Activated T-cell treated with anti-CD3 and anti-CD28 coated beads, Interleukin-2, amount 50 U/mL, for 4 hours (primary cell): ENCODE results near the gene AP5B1. TPM values are rescaled to one million over a fixed set of nuclear protein-coding genes. Genes with fewer than 3 reads are reported as not detected.

Experiments
- ATAC-seq, 2 donors: fragments of 200-7000 bp; cut with Tn5 transposase; one replicate each; pipeline ENCODE4 v1.10.0; 2021
- DNase-seq: peaks from one replicate; pipeline ENCODE4 v3.0.0-alpha.2; 2020
- H3K27me3 Mint-ChIP-seq: one replicate; pipeline ENCODE4 v1.8.0; 2021; ENCODE audit warnings: low read depth, mixed read lengths
- H3K36me3 Mint-ChIP-seq: one replicate; pipeline ENCODE4 v1.8.0; 2022; ENCODE audit warnings: mixed read lengths; ENCODE audit not compliant: insufficient read depth
- H3K4me1 Mint-ChIP-seq: one replicate; pipeline ENCODE4 v1.8.0; 2021; ENCODE audit warnings: low read depth, mixed read lengths
- H3K4me3 Mint-ChIP-seq: one replicate; pipeline ENCODE4 v1.8.0; 2021; ENCODE audit warnings: mild to moderate bottlenecking, moderate library complexity, mixed read lengths
- H3K9me3 Mint-ChIP-seq: one replicate; pipeline ENCODE4 v1.8.0; 2021; ENCODE audit warnings: mixed read lengths
- total RNA-seq, 3 donors: library from RNA; stranded (reverse); gene quantifications; one replicate each; pipeline ENCODE4 v1.2.1, GENCODE V29; 2021

AP5B1 gene
- total RNA-seq, 3 donors from 2014 or later, result 17.3 to 19.4 (median 17.4) TPM

DNA sequence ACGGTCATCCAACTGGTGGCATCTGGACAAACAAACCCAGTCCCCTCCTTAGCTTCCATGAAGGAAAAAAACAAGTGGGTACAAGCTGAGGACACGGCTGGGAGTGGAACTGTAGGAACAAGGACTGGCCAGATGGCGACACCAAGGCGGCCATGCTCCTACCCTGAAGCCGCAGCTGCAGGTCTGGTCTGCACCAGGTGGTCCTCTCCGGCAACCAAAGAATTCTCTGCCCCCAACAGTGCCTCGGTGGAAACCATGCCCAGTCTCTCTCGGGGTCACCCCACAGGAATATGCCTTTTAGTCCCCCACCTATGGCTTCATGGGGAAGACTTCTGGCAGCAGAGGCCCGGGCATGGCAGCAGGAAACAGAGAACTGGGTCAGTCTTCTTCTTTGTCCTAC is 28.7 kb upstream of the AP5B1 start:
- H3K27me3 Mint-ChIP-seq, result peaks cover 6% of the 10 kb centered on the region
- H3K36me3 Mint-ChIP-seq, result no peaks in the 10 kb centered on the region
- H3K4me3 Mint-ChIP-seq, result no peak overlapping the region
- no peaks in the 10 kb centered on the region for H3K4me1 Mint-ChIP-seq
- no peaks in the 10 kb centered on the region for H3K9me3 Mint-ChIP-seq
- DNase-seq (no peak), ATAC-seq (no peak)

DNA sequence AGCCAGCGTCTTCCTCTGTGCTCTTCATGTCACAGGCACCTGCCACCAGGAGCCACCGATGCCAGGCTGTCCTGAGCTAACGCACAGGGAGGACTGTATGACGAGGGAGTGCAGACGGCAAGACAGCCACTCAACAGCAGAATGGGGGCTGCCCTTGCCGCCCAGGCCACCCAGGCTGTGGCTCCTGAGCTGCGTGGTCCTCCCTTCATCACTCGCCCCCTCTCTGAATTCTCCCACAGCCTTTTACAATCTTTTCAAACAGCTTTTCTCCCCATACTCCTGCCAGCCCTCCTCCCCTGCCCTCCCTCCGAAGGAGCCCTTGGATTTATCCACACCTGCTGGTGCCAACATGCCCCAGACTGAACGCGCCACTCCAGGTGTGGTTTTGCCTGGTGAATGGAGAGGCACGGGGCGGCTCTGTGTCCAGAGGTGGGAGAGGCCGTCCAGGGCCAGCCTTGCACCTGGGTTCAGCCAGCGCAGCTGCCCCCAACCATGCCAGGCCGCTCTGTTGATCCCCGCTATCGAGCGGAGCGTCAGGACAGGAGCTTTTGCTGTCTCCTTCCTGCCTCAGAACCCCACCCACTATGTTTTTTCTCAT is 28.1 kb upstream of the AP5B1 start:
- no peaks in the 10 kb centered on the region for H3K9me3 Mint-ChIP-seq
- no peaks in the 10 kb centered on the region for H3K4me1 Mint-ChIP-seq
- no peak overlapping the region for H3K4me3 Mint-ChIP-seq
- no peaks in the 10 kb centered on the region for H3K36me3 Mint-ChIP-seq
- peaks cover 11% of the 10 kb centered on the region for H3K27me3 Mint-ChIP-seq
- DNase-seq, result no peak
- no peak for ATAC-seq

GRCh38 chr11:65806979-65807378 is 26.2 kb upstream of the AP5B1 start:
- H3K27me3 Mint-ChIP-seq, result peaks cover 23% of the 10 kb centered on the region
- H3K9me3 Mint-ChIP-seq, result no peaks in the 10 kb centered on the region
- H3K4me3 Mint-ChIP-seq, result no peak overlapping the region

DNA sequence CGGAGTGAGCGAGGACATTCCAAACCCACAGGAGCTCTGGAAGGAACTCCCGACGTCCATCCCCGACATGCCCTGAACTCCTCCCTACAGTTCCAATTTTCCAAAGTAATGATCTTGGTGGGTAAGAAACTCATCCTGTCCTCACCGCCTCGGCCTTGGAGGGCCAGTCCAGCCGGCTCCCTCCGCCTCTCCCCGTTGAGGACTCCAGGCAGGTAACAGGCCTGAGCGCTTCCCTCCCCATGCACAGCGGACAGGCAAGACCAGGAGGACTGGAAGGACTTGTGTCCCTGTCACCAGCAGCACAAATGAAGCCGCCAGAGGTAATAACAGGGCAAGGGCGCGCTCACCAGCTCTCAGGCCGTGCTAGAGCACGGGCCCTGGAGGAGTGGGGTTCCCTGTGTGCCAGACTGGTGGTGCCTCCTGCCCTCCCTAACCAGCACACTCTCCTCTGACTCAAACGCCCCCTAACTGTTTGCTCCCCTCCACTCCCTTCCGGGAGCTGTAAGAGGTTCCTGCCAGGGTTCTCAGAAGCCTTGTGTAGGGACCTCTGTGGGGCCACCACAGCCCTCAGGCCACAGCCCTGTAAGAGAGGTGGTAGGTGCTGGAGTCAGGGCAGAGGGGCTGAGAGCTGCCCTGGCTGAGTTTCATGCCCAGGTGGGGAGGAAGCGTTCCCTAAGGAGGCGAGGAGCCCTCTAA is 23.2 kb upstream of the AP5B1 start:
- no peaks in the 10 kb centered on the region for H3K36me3 Mint-ChIP-seq
- ATAC-seq (no peak), DNase-seq (no peak)
- H3K9me3 Mint-ChIP-seq, result no peaks in the 10 kb centered on the region
- H3K4me3 Mint-ChIP-seq, result no peak overlapping the region
- peaks cover 38% of the 10 kb centered on the region for H3K27me3 Mint-ChIP-seq
- H3K4me1 Mint-ChIP-seq, result peaks cover under 1% of the 10 kb centered on the region

More at GRCh38 chr11:65806979-65807378, 26.2 kb upstream of the AP5B1 start:
- no peaks in the 10 kb centered on the region for H3K4me1 Mint-ChIP-seq
- no peak for DNase-seq
- H3K36me3 Mint-ChIP-seq, result no peaks in the 10 kb centered on the region
- no peak for ATAC-seq

- Mint-ChIP-seq H3K4me3 (no peak overlapping the region), H3K27me3 (peaks cover 47% of the 10 kb centered on the region), H3K4me1 (peaks cover 1% of the 10 kb centered on the region), H3K36me3 (no peaks in the 10 kb centered on the region), H3K9me3 (no peaks in the 10 kb centered on the region)
- DNase-seq (no peak), ATAC-seq (no peak)
These were observed 22.1 kb upstream of the AP5B1 start for GRCh38 chr11:65802841-65803240.

DNA sequence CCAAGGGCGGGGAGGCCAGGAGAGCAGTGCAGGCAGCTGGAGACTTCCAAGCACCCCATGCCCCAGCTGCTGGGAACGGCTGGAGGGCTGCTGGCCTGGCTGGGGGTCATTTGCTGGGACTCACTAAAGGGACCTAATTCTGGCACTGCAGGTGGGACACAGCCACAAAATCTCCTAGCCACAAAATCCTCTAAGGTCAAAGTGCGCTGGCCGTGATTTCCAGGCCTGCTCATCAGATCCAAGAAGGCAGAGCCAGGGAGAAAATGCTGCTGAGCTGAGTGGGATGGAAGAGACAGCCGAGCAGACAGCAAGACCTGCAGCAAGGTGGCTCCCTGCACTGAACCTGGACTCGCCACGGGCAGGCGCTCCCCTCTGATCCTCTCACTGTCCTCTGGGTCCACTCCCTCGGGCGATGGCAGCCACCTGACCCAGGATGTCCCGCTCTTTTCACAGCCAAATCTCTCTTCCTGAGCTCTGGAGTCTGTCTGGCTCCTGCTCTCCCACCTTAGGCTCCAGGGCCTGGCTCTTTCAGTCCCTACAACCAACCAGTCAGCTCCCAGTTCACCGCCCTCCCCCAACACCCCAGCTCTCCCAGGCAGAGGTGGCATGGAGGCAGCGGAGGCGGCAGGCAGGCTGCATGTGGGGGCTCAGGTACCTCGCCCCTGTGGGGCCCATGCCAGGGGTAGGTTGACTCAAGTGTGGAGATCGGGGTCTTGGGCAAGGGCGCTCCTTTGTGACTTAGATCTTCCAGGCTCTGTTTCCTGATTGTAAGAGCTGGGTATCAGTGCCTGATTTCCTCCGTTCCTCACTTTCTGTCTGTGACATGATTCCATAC is 20.6 kb upstream of the AP5B1 start:
- no peaks in the 10 kb centered on the region for H3K36me3 Mint-ChIP-seq
- no peaks in the 10 kb centered on the region for H3K9me3 Mint-ChIP-seq
- H3K4me1 Mint-ChIP-seq, result peaks cover 1% of the 10 kb centered on the region
- peaks cover 48% of the 10 kb centered on the region for H3K27me3 Mint-ChIP-seq
- ATAC-seq (no peak), DNase-seq (no peak)
- no peak overlapping the region for H3K4me3 Mint-ChIP-seq

- DNase-seq (no peak), ATAC-seq (no peak)
- peaks cover 1% of the 10 kb centered on the region for H3K4me1 Mint-ChIP-seq
These were observed 18.1 kb upstream of the AP5B1 start for GRCh38 chr11:65798882-65799281.

DNA sequence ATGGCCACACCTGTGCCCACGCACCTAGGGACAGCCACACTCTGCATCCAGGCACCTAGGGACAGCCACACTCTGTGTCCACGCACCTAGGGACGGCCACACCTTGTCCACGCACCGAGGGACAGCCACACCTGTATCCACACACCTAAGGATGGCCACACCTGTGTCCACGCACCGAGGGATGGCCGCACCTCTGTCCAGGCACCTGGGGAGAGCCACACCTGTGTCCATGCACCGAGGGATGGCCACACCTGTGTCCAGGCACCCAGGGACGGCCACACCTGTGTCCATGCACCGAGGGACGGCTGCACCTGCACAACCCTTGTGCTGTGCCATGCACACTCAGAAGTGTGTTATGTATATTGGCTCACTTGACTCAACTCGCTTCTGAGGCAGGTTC is 16.9 kb upstream of the AP5B1 start:
- no peak for ATAC-seq
- Mint-ChIP-seq H3K4me3 (no peak overlapping the region), H3K27me3 (peaks cover 36% of the 10 kb centered on the region), H3K36me3 (no peaks in the 10 kb centered on the region), H3K9me3 (no peaks in the 10 kb centered on the region), H3K4me1 (peaks cover 3% of the 10 kb centered on the region)
- no peak for DNase-seq

More at GRCh38 chr11:65798882-65799281, 18.1 kb upstream of the AP5B1 start:
- Mint-ChIP-seq H3K27me3 (peaks cover 46% of the 10 kb centered on the region), H3K9me3 (no peaks in the 10 kb centered on the region), H3K36me3 (no peaks in the 10 kb centered on the region), H3K4me3 (no peak overlapping the region)

DNA sequence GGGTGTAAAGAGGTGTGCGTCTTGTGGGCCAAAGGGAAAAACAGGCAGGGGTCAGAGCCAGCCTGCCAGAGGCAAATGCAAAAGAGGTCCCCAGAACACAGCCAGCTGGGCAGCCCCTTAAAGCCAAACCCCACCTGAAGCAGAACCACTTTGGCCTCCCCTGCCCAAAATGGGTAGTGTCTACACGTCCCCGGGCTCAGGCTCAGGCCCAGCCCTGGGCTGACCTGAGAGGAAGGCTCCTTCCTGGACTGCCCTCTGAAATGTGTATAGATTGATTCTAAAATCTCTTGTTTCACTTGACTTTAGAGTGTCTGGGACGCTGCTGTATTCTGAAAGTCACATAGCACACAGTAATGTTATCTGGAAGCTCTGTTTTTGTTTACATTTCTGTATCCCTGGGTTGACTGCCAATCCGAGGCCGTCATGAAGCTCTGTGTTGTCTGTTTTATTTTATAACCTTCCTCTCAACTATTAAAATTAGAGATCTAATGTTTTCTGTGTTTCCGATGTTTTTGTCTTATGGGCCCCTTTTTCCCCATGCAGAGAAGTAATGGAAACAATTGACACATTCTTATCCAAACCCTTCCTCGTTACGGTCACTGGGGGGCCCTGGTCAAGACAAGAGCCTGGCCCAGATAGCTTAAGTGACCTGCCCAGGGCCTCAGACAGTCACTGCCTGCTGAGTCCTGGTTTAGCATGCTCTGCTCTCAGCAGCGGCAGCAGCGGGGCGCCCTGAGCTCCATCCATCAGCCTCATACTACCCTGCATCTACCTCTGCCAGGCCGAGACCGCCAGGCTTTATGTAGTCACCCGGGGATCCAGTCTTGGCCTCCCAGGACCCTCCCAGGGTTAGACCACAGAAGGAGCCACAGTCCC is 16.2 kb upstream of the AP5B1 start:
- DNase-seq (no peak), ATAC-seq (no peak)
- Mint-ChIP-seq H3K4me1 (peaks cover 6% of the 10 kb centered on the region), H3K27me3 (peaks cover 36% of the 10 kb centered on the region), H3K9me3 (no peaks in the 10 kb centered on the region), H3K36me3 (no peaks in the 10 kb centered on the region), H3K4me3 (no peak overlapping the region)

GRCh38 chr11:65794570-65795510 is 14.1 kb upstream of the AP5B1 start:
- H3K4me1 Mint-ChIP-seq, result peaks cover 13% of the 10 kb centered on the region
- DNase-seq (no peak), ATAC-seq (no peak)
- H3K9me3 Mint-ChIP-seq, result no peaks in the 10 kb centered on the region
- peaks cover 36% of the 10 kb centered on the region for H3K27me3 Mint-ChIP-seq
- H3K4me3 Mint-ChIP-seq, result no peak overlapping the region
- no peaks in the 10 kb centered on the region for H3K36me3 Mint-ChIP-seq

DNA sequence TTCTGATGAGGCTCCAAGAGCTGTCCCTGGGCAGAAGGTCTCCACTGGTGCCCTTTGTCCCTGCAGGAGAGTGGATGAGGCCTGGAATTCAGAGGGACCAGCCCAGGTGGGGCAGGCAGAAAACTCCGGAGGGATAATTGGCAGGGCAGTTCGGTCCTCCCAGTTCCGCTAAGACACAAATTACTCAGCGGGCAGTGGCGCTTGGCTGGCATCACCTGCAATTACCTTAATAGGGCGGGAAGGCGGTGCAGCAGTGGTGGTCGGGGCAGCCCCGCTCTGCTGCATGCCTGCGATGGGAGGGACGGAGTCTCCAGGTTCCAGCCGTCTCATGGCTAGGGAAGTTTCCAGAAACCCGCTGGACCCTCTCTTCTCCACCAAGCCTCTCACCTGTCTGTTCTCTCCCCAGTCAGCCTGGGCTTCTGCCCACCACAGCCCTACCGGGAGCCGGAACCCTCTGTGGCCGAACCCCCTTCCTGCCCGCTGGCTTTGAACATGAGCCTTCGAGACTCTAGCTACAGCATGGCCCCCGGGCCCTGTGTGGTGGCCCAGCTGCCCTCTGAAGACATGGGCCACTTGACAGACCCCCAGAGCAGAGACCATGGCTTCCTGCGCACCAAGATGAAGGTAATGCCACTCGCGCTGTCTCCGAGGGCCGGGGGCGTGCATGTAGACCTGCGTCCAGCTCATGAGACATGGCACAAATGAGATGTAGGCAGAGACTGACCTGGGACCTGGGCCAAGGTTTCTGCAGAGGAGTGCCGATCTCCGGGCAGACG is 13.0 kb upstream of the AP5B1 start:
- DNase-seq, result no peak
- Mint-ChIP-seq H3K4me1 (peaks cover 14% of the 10 kb centered on the region), H3K4me3 (no peak overlapping the region), H3K36me3 (no peaks in the 10 kb centered on the region), H3K27me3 (peaks cover 42% of the 10 kb centered on the region), H3K9me3 (no peaks in the 10 kb centered on the region)
- no peak for ATAC-seq

GRCh38 chr11:65793144-65793581 is 12.4 kb upstream of the AP5B1 start:
- no peak for ATAC-seq

More at GRCh38 chr11:65793144-65793581, 12.4 kb upstream of the AP5B1 start:
- Mint-ChIP-seq H3K9me3 (no peaks in the 10 kb centered on the region), H3K27me3 (peaks cover 43% of the 10 kb centered on the region), H3K36me3 (no peaks in the 10 kb centered on the region), H3K4me1 (peaks cover 17% of the 10 kb centered on the region), H3K4me3 (no peak overlapping the region)
- no peak for DNase-seq
